T1000 (cell line): ENCODE results near the gene CSNK1E.

Experiments used
- DNase-seq: peaks from one replicate; lab custom pipeline; 2025; ENCODE audit warnings: mixed read lengths; lab: John Stamatoyannopoulos, UW

The CSNK1E gene

DNA sequence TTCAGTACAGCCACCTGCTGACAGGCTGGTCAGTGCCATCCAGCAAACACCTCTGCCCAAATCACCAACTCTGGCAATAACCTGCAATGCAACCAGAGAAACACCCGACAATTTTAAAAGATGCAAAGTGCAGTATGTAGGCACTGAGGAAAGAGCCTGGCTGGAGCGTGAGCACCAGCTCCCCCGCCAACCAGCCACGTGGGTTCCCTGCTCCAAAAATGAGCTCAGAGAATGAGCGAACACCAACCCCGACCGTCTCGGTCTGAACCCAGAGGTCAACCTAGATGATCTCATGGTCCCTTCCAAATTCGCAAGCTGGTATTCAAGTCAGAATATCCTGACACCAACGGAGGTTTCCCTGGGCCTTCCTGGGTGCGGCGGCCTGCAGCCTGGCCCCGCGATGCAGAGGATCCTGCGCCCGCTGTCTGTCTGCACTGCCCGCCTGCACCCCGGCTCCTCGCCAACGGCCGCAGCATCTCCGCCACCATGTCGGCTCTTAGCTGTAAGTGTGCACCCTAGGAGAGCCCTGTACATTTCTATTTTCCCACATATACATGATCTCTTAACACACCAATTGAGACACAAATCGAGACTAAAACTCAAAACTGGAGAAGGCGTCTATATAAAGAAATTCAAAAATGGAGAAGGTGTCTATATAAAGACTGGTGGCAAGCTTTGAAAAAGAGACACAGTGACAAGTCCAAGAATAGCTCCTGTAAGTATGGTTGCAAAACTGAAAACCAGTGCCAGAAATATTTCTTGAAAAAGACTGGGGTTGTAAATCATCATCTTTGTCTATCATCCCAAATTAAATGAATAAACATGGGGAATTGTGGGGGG is 67.2 kb downstream of the CSNK1E start:
- DNase-seq = no peak

DNA sequence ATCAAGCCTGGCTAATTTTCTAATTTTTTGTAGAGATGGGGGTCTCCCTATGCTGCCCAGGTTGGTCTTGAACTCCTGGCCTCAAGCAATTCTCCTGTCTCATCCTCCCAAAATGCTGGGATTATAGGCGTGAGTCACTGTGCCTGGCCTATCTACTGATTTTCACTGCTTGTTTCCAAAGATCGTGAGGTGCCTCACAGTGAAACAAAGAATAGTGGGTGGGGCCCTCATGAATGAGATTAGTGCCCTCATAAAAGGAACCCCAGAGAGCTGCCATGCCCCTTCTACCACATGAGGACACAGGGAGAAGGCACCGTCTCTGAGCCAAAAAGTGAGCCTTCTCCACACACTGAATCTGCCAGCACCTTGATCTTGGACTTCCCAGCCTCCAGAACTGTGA is 67.9 kb downstream of the CSNK1E start:
- no peak for DNase-seq

GRCh38 chr22:38248280-38248679 is 69.0 kb downstream of the CSNK1E start:
- DNase-seq = no peak

DNA sequence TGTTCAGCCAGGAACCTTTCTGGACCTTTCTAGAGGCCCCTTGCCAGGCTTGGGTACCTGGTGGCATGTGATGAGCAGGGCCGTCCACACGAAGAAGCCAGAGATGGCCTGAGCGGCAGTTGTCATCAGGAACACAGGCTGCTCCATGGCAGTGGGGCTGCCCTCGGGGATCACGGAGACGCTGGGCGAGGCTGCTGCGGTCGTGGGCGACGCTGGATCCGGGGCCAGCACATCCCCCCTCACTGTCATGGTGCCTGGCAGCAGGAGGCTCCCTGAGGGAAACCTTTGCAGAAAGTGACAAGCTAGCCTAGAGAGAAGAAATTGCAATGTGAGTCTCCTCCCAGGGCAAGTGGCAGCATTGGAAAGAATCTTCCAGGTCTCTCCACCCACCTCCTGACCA is 69.5 kb downstream of the CSNK1E start:
- DNase-seq = no peak

GRCh38 chr22:38246692-38247091 is 70.5 kb downstream of the CSNK1E start:
- DNase-seq = no peak

GRCh38 chr22:38246046-38246658 is 71.1 kb downstream of the CSNK1E start:
- DNase-seq = no peak

- DNase-seq = no peak
Observed at GRCh38 chr22:38244106-38244505, 73.1 kb downstream of the CSNK1E start.

GRCh38 chr22:38243007-38243765 is 74.0 kb downstream of the CSNK1E start:
- no peak for DNase-seq

DNA sequence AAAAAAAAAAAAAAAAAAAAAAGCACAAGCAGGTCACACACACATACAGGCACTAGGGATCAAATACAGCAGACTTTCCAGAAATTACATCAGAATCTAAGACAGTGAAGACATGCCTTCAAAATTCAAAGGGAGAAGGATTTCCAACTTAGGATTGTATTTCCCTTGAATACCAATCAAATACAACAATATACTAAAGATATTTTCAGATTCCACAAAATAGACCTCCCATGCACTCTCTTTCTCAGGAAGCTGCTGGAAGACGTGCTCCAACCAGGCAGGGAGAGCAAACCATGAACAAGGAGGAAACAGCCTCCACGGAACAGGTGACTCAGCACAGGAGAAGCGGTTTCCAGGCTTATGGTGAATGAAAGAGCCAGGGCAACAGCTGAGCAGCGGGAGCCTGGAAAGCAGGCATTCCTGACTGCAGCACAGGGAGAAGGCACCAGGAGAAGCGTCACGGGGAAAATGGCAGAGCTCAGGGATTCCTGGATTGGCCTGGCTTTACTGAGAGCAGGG is 76.4 kb downstream of the CSNK1E start:
- DNase-seq = peak; percentile 31
